HG03196 (cell line): Measurements from ENCODE around the gene SIGLEC12.

Source experiments
- ATAC-seq: cut with Tn5 transposase; IDR thresholded peaks from one replicate; pipeline ENCODE4 v1.9.1; 2021; ENCODE audit not compliant: unreplicated experiment

The SIGLEC12 gene

GRCh38 chr19:51501594-51502263, at the start of gene SIGLEC12:
Gene SIGLEC12, minus strand, starts transcription at chr19:51501800. Its CDS starts 67 bp downstream, at chr19:51501733.
- no peak for ATAC-seq

- no peak for ATAC-seq
Measured at GRCh38 chr19:51550848-51551672, 49.5 kb upstream of the SIGLEC12 start.

GRCh38 chr19:51549533-51550324, 48.1 kb upstream of the SIGLEC12 start:
- ATAC-seq, result no peak

GRCh38 chr19:51548891-51549305, 47.3 kb upstream of the SIGLEC12 start:
- ATAC-seq, result no peak

GRCh38 chr19:51548213-51548651, 46.6 kb upstream of the SIGLEC12 start:
- no peak for ATAC-seq

GRCh38 chr19:51547397-51548212, 46.0 kb upstream of the SIGLEC12 start:
- no peak for ATAC-seq

- no peak for ATAC-seq
Measured at GRCh38 chr19:51546650-51547396, 45.2 kb upstream of the SIGLEC12 start.

GRCh38 chr19:51546107-51546649, 44.6 kb upstream of the SIGLEC12 start:
- ATAC-seq, result no peak

GRCh38 chr19:51544038-51544437, 42.4 kb upstream of the SIGLEC12 start:
- no peak for ATAC-seq

- ATAC-seq, result no peak
Measured at GRCh38 chr19:51542699-51543098, 41.1 kb upstream of the SIGLEC12 start.

- ATAC-seq, result no peak
Measured at GRCh38 chr19:51541458-51542357, 40.1 kb upstream of the SIGLEC12 start.

- ATAC-seq, result no peak
Measured at GRCh38 chr19:51539821-51540366, 38.3 kb upstream of the SIGLEC12 start.

GRCh38 chr19:51535535-51535934, 33.9 kb upstream of the SIGLEC12 start:
- no peak for ATAC-seq

- ATAC-seq, result no peak
Measured at GRCh38 chr19:51531349-51532315, 30.0 kb upstream of the SIGLEC12 start, which contains the start of gene SIGLEC6. Gene SIGLEC6, minus strand, starts transcription at chr19:51531670. Its CDS starts 22 bp downstream, at chr19:51531648.

- ATAC-seq, result no peak
Measured at GRCh38 chr19:51530616-51531015, 29.0 kb upstream of the SIGLEC12 start.

GRCh38 chr19:51529301-51529700, 27.7 kb upstream of the SIGLEC12 start:
- no peak for ATAC-seq

GRCh38 chr19:51525651-51526050, 24.1 kb upstream of the SIGLEC12 start:
- no peak for ATAC-seq
